ENCODE results near the gene CD93. TPM values are rescaled to one million over a fixed set of nuclear protein-coding genes. Genes with fewer than 3 reads are reported as not detected.

CD93 gene
- total and polyA plus RNA-seq, 2 of the 8 experiments (the other 6 are each of a cell fraction or from before 2014, with no cell fraction given) = under 0.01 to 0.07 TPM

- peak in 1 of 2 experiments; percentile 81 for DNase-seq (ENCODE audit: low read depth in 1 of 2, low spot score in 2 of 2)
- Histone ChIP-seq H3K23me2 (ENCODE audit: low read depth, low read length) (peaks cover 28% of the 10 kb centered on the region), H3K56ac (replicated peaks; ENCODE audit: insufficient read length, low read depth, low read length) (no peak within 1 kb of the TSS), H2BK15ac (ENCODE audit: low read length) (peak within 1 kb of the TSS; percentile 81; the same call in 1 of the 2 replicates), H3K4me3 (ENCODE audit: extremely low read depth in 1 of 4, insufficient read depth in 2 of 4, low read depth in 3 of 4, low read length in 4 of 4) (peak within 1 kb of the TSS; percentile 30 to 66 (median 50)), H3K18ac (ENCODE audit: extremely low read depth, low read length) (peak within 1 kb of the TSS; percentile 60), H3K4me2 (ENCODE audit: insufficient read depth in 1 of 2, low read depth in 2 of 2, low read length in 2 of 2) (peak within 1 kb of the TSS; percentile 70 to 98), H3K36me3 (ENCODE audit: control insufficient read depth in 2 of 4, insufficient read depth in 4 of 4, low read length in 3 of 4) (no peaks in the 10 kb centered on the region), H3K27ac (ENCODE audit: low read depth, low read length) (no peak within 1 kb of the TSS), H2BK120ac (replicated peaks; ENCODE audit: low read depth, low read length) (no peak within 1 kb of the TSS), H3K9ac (replicated peaks in 1 of 4; ENCODE audit: extremely low read depth in 1 of 4, low read depth in 3 of 4, low read length in 3 of 4) (no peak within 1 kb of the TSS), H3K4me1 (replicated peaks in 1 of 4; ENCODE audit: control insufficient read depth in 3 of 4, insufficient read depth in 4 of 4, low read length in 3 of 4) (peaks cover 4 to 12% (median 6%) of the 10 kb centered on the region in 4 experiments; a peak in 6 of 7 replicates), H3K4ac (replicated peaks; ENCODE audit: insufficient read length, low read depth, low read length) (no peak within 1 kb of the TSS), H3K23ac (ENCODE audit: insufficient read length) (no peak within 1 kb of the TSS), H3K79me1 (ENCODE audit: low read depth, low read length) (no peaks in the 10 kb centered on the region), H3K27me3 (replicated peaks in 1 of 4; ENCODE audit: control insufficient read depth in 3 of 4, extremely low read depth in 1 of 4, insufficient read depth in 3 of 4, low read length in 3 of 4) (peaks cover 31 to 66% (median 51%) of the 10 kb centered on the region in 4 experiments), H3K14ac (ENCODE audit: insufficient read length) (no peak within 1 kb of the TSS), H2AFZ (ENCODE audit: low read length) (peak within 1 kb of the TSS; percentile 35; the same call in 1 of the 2 replicates), H2AK5ac (ENCODE audit: low read depth, low read length) (no peak within 1 kb of the TSS), H2BK12ac (ENCODE audit: low read depth, low read length) (peak within 1 kb of the TSS; percentile 50; the same call in 1 of the 2 replicates), H4K20me1 (replicated peaks in 1 of 2; ENCODE audit: control insufficient read depth in 1 of 2, insufficient read depth in 2 of 2, low read length in 2 of 2) (peaks cover 0 to 5% of the 10 kb centered on the region in 2 experiments), H4K91ac (replicated peaks; ENCODE audit: insufficient read length, low read length) (no peak within 1 kb of the TSS), H2BK20ac (ENCODE audit: low read length) (no peak within 1 kb of the TSS; the same call in 1 of the 2 replicates), H4K5ac (ENCODE audit: insufficient read length, low read depth, low read length) (no peak within 1 kb of the TSS), H3K9me3 (ENCODE audit: insufficient read depth in 2 of 2, low read depth in 1 of 2, low read length in 1 of 2) (no peaks in the 10 kb centered on the region), H3K79me2 (ENCODE audit: control insufficient read depth in 1 of 2, insufficient read depth in 2 of 2, low read length in 2 of 2) (no peaks in the 10 kb centered on the region), H2BK5ac (ENCODE audit: low read depth, low read length) (peak within 1 kb of the TSS; percentile 52; the same call in 1 of the 2 replicates), H4K8ac (ENCODE audit: extremely low read depth, insufficient read depth, low read length) (no peak within 1 kb of the TSS)
- CTCF ChIA-PET (ENCODE audit: partially characterized antibody) = interaction anchor here (0.6 to 5.0 kb wide), 25 partner anchors 10 to 358 kb away, joined by 3 to 90 read pairs (median 6); partner anchors contain the start of genes CD93 and SSTR4
- WGBS, 2 experiments (ENCODE audit: extremely low coverage in 1 of 2, insufficient coverage in 1 of 2, insufficient read length in 1 of 2, insufficient replicate concordance in 2 of 2, low coverage in 1 of 2, low lambda C conversion rate in 2 of 2, missing lambda C conversion rate in 1 of 2) = 2% methylated on average over 49 of the region's 79 CpGs; no CpG with 5 or more reads in 1 of the 2 experiments
- POLR2A ChIA-PET (ENCODE audit: partially characterized antibody) = interaction anchor here (1.4 to 2.2 kb wide), 4 partner anchors 7 to 301 kb away, joined by 5 to 13 read pairs (median 6); partner anchors contain the start of gene NXT1
- no peak for FAIRE-seq
- TF ChIP-seq SUZ12 (IDR thresholded peaks at IDR 0.05; ENCODE audit: low read length) = peak; percentile 44
- peak; percentile 97 for TF ChIP-seq E2F6 (IDR thresholded peaks at IDR 0.05)
- TF ChIP-seq ATF2 (IDR thresholded peaks at IDR 0.05; ENCODE audit: low read length) = no peak
- no peak for TF ChIP-seq ZNF274 (IDR thresholded peaks at IDR 0.05; ENCODE audit: borderline replicate concordance, extremely low read depth, low read length)
- TF ChIP-seq EP300 (IDR thresholded peaks at IDR 0.05; ENCODE audit: borderline replicate concordance in 1 of 2, low read depth in 2 of 2, low read length in 2 of 2) = no peak
- TF ChIP-seq ASH2L (IDR thresholded peaks at IDR 0.05; ENCODE audit: low read length) = no peak
- TF ChIP-seq EZH2 (IDR thresholded peaks at IDR 0.05; ENCODE audit: low read depth, low read length, severe bottlenecking) = peak; percentile 47
These were observed 36.7 kb downstream of the CD93 start, which contains the start of gene THBD for GRCh38 chr20:23049201-23050075. Gene THBD (minus strand): TSS chr20:23049672. CDS start chr20:23049504, 168 bp downstream.

Measured in H1 (cell line).